ENCODE results near the gene NAPSA. TPM values are rescaled to one million over a fixed set of nuclear protein-coding genes. Genes with fewer than 3 reads are reported as not detected.

The NAPSA gene
- polyA plus RNA-seq, 1 donor (not counting 4 experiments of a cell fraction or from before 2014, with no cell fraction given) = 0.94 TPM

- Histone ChIP-seq H4K20me1 (ENCODE audit: control insufficient read depth, extremely low read depth, insufficient read depth, low read length) (no peaks in the 10 kb centered on the region), H2AFZ (ENCODE audit: control insufficient read depth, low read length) (no peak overlapping the region), H3K9me1 (ENCODE audit: control insufficient read depth, extremely low read depth, insufficient read depth, low read length) (no peaks in the 10 kb centered on the region), H3K9ac (ENCODE audit: control insufficient read depth, extremely low read depth, insufficient read depth, low read length) (no peak overlapping the region), H3K4me3 (ENCODE audit: control insufficient read depth in 2 of 3, extremely low read depth in 1 of 3, insufficient read depth in 2 of 3, low read depth in 1 of 3, low read length in 3 of 3) (no peak overlapping the region), H3K4me2 (ENCODE audit: control insufficient read depth, extremely low read depth, insufficient read depth, low read depth, low read length) (no peak overlapping the region), H3K27ac (ENCODE audit: control insufficient read depth, insufficient read depth, low read length) (no peak overlapping the region), H3K36me3 (ENCODE audit: control insufficient read depth in 2 of 2, extremely low read depth in 1 of 2, insufficient read depth in 2 of 2, low read length in 2 of 2) (no peaks in the 10 kb centered on the region), H3K9me3 (ENCODE audit: control insufficient read depth, low read depth, low read length) (no peaks in the 10 kb centered on the region), H3K4me1 (ENCODE audit: control insufficient read depth, extremely low read depth, insufficient read depth, low read length) (no peaks in the 10 kb centered on the region), H3K27me3 (ENCODE audit: control insufficient read depth, extremely low read depth, insufficient read depth, low read length) (peaks cover 7% of the 10 kb centered on the region), H3K79me2 (ENCODE audit: control insufficient read depth, insufficient read depth, low read length) (no peaks in the 10 kb centered on the region)
- FAIRE-seq (no peak), DNase-seq (ENCODE audit: low read depth, low spot score) (no peak)
- dilution Hi-C loops (cut with MboI; ENCODE audit: extremely low pct_ligation_motif_present, low sequenced_read_pairs) = no loop called here
- no peak for TF ChIP-seq CTCF (optimal IDR thresholded peaks at IDR 0.05 in 1 of 3, IDR thresholded peaks at IDR 0.05 in 1 of 3, conservative IDR thresholded peaks at IDR 0.05 in 1 of 3; ENCODE audit: extremely low read depth in 1 of 3, insufficient read depth in 2 of 3, low read length in 3 of 3)
Measured at GRCh38 chr19:50320596-50320995, 44.8 kb downstream of the NAPSA start.

- no peak overlapping the region for H3K27ac ChIP-seq (ENCODE audit: control insufficient read depth, insufficient read depth, low read length)
- H3K9ac ChIP-seq (ENCODE audit: control insufficient read depth, extremely low read depth, insufficient read depth, low read length) = no peak overlapping the region
- FAIRE-seq (no peak), DNase-seq (ENCODE audit: low read depth, low spot score) (no peak)
- H3K9me3 ChIP-seq (ENCODE audit: control insufficient read depth, low read depth, low read length) = no peaks in the 10 kb centered on the region
- H3K27me3 ChIP-seq (ENCODE audit: control insufficient read depth, extremely low read depth, insufficient read depth, low read length) = peaks cover 9% of the 10 kb centered on the region
- no peak overlapping the region for H3K4me2 ChIP-seq (ENCODE audit: control insufficient read depth, extremely low read depth, insufficient read depth, low read depth, low read length)
- no peak overlapping the region for H3K4me3 ChIP-seq (ENCODE audit: control insufficient read depth in 2 of 3, extremely low read depth in 1 of 3, insufficient read depth in 2 of 3, low read depth in 1 of 3, low read length in 3 of 3)
- dilution Hi-C loops (cut with MboI; ENCODE audit: extremely low pct_ligation_motif_present, low sequenced_read_pairs) = no loop called here
- H2AFZ ChIP-seq (ENCODE audit: control insufficient read depth, low read length) = no peak overlapping the region
- H3K36me3 ChIP-seq (ENCODE audit: control insufficient read depth in 2 of 2, extremely low read depth in 1 of 2, insufficient read depth in 2 of 2, low read length in 2 of 2) = no peaks in the 10 kb centered on the region
- H3K79me2 ChIP-seq (ENCODE audit: control insufficient read depth, insufficient read depth, low read length) = no peaks in the 10 kb centered on the region
- H3K9me1 ChIP-seq (ENCODE audit: control insufficient read depth, extremely low read depth, insufficient read depth, low read length) = no peaks in the 10 kb centered on the region
- no peaks in the 10 kb centered on the region for H4K20me1 ChIP-seq (ENCODE audit: control insufficient read depth, extremely low read depth, insufficient read depth, low read length)
- no peak for TF ChIP-seq EZH2 (IDR thresholded peaks at IDR 0.05; ENCODE audit: low read length)
- TF ChIP-seq CTCF (optimal IDR thresholded peaks at IDR 0.05 in 1 of 3, IDR thresholded peaks at IDR 0.05 in 1 of 3, conservative IDR thresholded peaks at IDR 0.05 in 1 of 3; ENCODE audit: extremely low read depth in 1 of 3, insufficient read depth in 2 of 3, low read length in 3 of 3) = no peak
- no peaks in the 10 kb centered on the region for H3K4me1 ChIP-seq (ENCODE audit: control insufficient read depth, extremely low read depth, insufficient read depth, low read length)
Measured at GRCh38 chr19:50320051-50320450, 45.4 kb downstream of the NAPSA start.
